T-helper 2 cell (primary cell): Measurements from ENCODE around the gene PRPF40A.
"Not testable (repeated sequence)": the region's sequence is repeated elsewhere in the genome, so short reads cannot be mapped to it uniquely, and the experiment has no call there.

Source experiments
- DNase-seq, 5 experiments: peaks; one replicate each; pipeline versions ENCODE4 v3.0.0 to v3.0.0-alpha.2; 2012 to 2022
- total RNA-seq, 2 donors: gene quantifications; one replicate each; lab custom pipeline; 2026; lab: John Stamatoyannopoulos, UW

The PRPF40A gene
- total RNA-seq = 232 to 262 reads per million in 2 donors

GRCh38 chr2:152717228-152718075 is at the start of gene PRPF40A:
Gene PRPF40A (minus strand): TSS chr2:152717461. CDS start chr2:152717439, 22 bp downstream.
- peak; percentile 97 to 99 (median 98) for DNase-seq

DNA sequence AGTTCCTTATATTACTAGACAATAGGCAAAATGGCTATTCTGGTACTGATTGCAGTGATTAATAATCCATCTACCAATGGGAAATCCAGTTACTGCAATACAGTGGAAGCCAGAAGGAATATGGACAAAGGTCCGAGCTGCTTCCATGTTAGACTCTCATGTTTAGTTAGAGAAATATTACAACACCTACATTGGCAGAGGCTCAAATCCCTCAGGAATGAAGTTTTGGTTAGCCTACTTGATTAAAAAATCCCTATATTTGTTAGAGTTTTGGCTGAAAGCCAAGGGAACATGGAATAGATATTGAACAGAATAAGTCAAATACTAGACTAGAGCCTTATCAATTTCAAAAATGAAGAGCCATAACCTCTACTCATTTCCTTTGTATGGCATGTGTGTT is 49.7 kb upstream of the PRPF40A start:
- DNase-seq = no peak

DNA sequence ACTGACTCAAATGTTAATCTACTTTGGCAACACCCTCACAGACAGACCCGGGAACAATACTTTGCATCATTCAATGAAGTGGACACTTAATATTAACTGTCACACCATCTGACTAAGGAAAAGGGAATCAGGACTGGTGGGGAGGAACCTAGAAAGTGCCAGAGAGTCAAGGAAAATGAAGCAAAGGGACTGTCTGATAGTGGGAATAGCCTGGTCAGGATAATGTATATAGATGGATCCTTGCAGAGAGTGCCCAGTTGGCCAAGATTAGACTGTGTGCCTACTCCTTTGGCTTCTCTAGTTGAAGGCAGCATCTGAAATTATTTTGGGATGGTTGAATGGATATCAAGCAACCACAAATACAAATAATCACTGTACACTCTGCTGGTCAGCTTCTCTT is 46.4 kb upstream of the PRPF40A start:
- DNase-seq = no peak

DNA sequence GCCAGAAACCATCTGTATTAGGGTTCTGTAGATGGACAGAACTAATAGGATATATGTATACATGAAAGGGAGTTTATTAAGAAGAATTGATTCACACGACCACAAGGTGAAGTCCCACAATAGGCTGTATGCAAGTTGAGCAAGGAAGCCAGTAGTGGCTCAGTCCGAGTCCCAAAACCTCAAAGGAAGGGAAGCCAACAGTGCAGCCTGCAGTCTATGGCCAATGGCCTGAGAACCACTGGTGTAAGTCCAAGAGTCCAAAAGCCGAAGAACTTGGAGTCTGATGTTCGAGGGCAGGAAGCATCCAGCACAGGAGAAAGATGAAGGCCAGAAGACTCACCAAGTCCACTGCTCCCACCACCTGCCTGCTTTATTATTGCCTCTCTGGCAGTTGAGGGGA is 45.9 kb upstream of the PRPF40A start:
- not testable (repeated sequence) for DNase-seq

GRCh38 chr2:152762202-152762601 is 44.9 kb upstream of the PRPF40A start:
- DNase-seq = no peak

DNA sequence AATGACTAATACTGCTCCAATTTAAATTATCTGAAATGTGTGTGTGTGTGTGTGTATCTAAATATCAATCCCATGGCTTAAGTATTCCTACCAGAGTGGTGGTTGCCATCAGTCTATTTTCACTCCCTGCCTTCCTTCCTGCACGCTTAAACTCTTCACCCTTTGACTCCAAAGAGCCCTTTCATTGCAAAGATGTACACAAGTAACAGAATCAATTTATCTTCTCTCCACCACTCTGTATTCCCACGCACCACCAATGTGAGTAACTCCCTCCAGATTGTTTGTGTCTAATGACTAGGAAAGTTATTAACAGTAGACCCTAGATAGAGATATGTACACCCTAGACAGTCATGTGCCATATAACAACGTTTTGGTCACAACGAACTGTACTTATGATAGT is 44.0 kb upstream of the PRPF40A start:
- DNase-seq = no peak

DNA sequence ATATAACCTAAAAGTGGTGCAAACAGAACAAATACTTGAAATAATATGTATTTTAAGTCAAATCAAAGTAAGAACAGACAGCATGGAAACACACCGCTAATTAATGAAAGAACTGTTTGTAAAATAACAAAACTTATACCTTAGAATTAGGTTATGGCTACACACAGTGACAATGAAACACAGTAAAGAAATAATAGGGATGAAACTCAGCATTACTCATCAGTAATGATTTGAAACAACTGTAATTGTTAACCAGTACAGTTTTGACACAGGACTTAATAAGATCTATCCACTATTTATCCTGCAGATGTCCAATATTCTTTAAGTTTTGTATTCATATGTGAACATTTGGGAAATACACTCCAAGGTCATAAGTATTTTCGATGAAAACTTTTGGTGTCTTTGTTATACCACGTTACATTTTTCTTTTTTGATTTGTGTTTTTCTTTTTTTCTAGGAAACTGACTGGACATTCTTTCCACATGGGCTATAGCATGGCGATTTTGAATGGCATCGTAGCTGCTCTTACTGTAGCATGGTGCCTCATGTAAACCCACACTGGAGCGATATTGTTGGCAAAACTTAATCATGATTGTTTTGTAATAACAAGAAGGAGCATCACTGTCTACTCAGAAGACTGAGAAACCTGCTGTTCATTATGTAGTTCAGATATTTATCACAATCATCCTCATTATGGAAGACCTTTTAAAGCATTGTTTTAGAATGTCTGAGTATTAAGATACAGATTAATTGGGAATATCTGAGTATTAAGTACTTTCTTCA is 42.2 kb upstream of the PRPF40A start:
- DNase-seq = no peak

GRCh38 chr2:152755029-152755428 is 37.8 kb upstream of the PRPF40A start:
- no peak for DNase-seq

- DNase-seq = not testable (repeated sequence)
Measured at GRCh38 chr2:152747751-152748150, 30.5 kb upstream of the PRPF40A start.

- peak in 1 of 5 experiments; percentile 12 for DNase-seq
Measured at GRCh38 chr2:152743002-152743401, 25.7 kb upstream of the PRPF40A start.

GRCh38 chr2:152740743-152741328 is 23.6 kb upstream of the PRPF40A start:
- DNase-seq = peak in 2 of 5 experiments; percentile 26 to 68

GRCh38 chr2:152739705-152740104 is 22.4 kb upstream of the PRPF40A start:
- DNase-seq = not testable (repeated sequence)

- DNase-seq = no peak
Measured at GRCh38 chr2:152738438-152738837, 21.2 kb upstream of the PRPF40A start.

- not testable (repeated sequence) for DNase-seq
Measured at GRCh38 chr2:152737509-152737908, 20.2 kb upstream of the PRPF40A start.

DNA sequence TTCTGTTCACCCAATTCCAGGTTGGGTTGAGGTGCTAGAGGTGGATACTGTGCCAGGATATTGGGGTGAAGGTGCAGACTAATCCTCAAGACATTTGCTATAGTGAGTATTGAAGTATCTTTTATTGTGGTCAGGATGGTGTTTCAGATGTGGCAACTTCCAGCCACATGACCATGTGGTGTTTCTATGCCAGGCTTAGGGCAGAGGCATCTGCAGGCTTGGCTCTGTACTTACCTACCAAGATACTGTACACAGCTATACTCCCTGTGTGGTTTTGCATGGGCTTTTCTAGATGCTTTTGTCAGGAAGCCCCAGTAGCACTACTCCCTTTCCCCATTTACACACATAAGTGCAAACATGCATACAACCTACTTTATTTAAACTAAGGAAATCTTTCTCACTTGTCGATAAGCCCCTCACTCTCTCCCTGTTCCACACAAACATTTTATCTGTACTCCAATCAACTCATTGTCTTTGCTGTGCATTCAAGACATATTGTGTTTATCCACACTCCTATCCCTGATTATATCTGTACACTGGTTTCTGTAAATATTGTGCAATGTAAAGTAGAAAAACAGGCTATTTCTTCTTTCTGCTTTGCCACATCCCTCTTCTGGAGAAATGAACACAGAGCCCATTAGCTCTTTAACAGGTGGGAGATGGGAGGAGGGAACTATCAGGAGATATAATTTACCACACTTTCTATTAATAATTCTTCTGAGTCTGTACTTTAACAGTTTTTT is 13.5 kb upstream of the PRPF40A start:
- DNase-seq = peak in 3 of 5 experiments; percentile 41 to 81 (median 80)

GRCh38 chr2:152729844-152730243 is 12.6 kb upstream of the PRPF40A start:
- DNase-seq = peak in 2 of 5 experiments; percentile 34 to 56

DNA sequence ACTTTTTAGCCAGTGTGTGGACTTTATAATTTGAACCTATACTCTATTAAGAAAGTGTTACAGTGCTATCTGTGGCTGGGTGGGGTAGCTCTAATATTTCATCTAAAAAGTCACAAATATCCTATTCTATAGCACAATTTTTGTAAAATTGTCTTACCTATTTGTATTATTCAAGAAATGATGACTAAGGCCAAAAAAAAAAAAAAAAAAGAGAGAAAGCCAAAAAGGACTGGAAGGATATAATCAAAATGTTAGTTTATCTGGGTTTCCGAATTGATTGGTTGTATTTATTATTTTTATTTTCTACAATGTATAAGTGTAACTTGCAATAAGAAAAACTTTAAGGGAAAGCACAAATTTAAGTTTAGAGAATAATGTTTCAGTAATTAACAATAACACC is 6.7 kb upstream of the PRPF40A start:
- DNase-seq = no peak

DNA sequence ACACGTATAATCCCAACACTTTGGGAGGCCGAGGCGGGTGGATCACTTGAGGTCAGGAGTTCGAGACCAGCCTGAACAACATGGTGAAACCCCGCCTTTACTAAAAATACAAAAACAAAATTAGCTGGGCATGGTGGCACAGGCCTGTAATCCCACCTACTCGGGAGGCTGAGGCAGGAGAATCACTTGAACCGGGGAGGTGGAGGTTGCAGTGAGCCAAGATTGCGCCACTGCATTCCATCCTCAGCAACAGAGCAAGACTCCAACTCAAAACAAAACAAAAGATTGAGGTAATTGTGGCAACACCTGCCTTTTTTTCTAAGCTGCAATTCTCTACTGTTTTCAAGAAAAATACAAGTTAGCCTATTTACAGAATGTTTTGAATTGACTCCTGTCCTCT is 5.4 kb upstream of the PRPF40A start:
- DNase-seq = not testable (repeated sequence)

DNA sequence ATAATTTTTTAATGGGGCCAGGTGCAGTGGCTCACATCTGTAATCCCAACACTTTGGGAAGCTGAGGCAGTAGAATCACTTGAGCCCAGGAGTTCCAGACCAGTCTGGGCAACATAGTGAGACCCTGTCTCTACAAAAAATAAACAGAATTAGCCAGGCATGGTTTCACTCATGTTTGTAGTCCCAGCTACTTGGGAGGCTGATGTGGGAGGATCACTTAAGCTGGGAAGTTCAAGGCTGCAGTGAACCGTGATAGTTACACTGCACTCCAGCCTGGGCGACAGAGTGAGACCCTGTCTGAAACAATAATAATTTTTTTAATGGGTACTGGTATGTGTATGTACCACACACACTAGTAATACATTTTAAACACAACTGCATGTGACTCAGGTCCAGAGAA is 3.5 kb upstream of the PRPF40A start:
- no peak for DNase-seq

GRCh38 chr2:152718909-152719645 is 1.8 kb upstream of the PRPF40A start:
- peak in 1 of 5 experiments; percentile 65 for DNase-seq

- peak; percentile 84 to 97 (median 90) for DNase-seq
Measured at GRCh38 chr2:152718076-152718908, 1.0 kb upstream of the PRPF40A start, which contains the start of gene ARL6IP6. Gene ARL6IP6 (plus strand): TSS chr2:152718620. CDS start chr2:152718625, 5 bp downstream.
